NB4 (cell line): ENCODE measurements around the gene PI3.
"Not testable (repeated sequence)": the region's sequence is repeated elsewhere in the genome, so short reads cannot be mapped to it uniquely, and the experiment has no call there.

ENCODE experiments used
- MYC ChIP-seq: IDR thresholded peaks from 2 replicates; pipeline ENCODE4 v1.6.1; 2011; ENCODE audit warnings: low read depth, low read length
- POLR2A ChIP-seq: IDR thresholded peaks from 2 replicates; pipeline ENCODE4 v1.6.1; 2011; ENCODE audit warnings: mild to moderate bottlenecking; ENCODE audit not compliant: insufficient read length; ENCODE audit errors: extremely low read depth
- TF ChIP-seq, protein P1 (sequence below): IDR thresholded peaks from one replicate; pipeline ENCODE4 v1.5.1; 2012; ENCODE audit warnings: low read depth, low read length
- TF ChIP-seq, protein P2 (sequence below): IDR thresholded peaks from 2 replicates; pipeline ENCODE4 v1.6.1; 2011; ENCODE audit warnings: low read depth, low read length

DNA sequence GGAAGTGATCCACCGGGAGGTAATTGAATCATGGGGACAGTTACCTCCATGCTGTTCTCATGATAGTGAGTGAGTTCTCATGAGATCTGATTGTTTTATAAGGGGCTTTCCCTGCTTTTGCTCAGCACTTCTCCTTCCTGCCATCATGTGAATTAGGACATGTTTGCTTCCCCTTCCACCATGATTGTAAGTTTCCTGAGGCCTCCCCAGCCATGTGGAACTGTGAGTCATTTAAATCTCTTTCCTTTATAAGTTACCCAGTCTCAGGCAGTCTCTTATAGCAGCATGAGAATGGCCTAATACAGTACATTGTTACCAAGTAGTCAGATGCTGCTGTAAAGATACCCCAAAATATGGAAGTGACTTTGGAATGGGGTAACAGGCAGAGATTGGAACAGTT, 19.9 kb upstream of the PI3 start:
- TF ChIP-seq, protein P1, sequence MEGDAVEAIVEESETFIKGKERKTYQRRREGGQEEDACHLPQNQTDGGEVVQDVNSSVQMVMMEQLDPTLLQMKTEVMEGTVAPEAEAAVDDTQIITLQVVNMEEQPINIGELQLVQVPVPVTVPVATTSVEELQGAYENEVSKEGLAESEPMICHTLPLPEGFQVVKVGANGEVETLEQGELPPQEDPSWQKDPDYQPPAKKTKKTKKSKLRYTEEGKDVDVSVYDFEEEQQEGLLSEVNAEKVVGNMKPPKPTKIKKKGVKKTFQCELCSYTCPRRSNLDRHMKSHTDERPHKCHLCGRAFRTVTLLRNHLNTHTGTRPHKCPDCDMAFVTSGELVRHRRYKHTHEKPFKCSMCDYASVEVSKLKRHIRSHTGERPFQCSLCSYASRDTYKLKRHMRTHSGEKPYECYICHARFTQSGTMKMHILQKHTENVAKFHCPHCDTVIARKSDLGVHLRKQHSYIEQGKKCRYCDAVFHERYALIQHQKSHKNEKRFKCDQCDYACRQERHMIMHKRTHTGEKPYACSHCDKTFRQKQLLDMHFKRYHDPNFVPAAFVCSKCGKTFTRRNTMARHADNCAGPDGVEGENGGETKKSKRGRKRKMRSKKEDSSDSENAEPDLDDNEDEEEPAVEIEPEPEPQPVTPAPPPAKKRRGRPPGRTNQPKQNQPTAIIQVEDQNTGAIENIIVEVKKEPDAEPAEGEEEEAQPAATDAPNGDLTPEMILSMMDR: not testable (repeated sequence)
- TF ChIP-seq, protein P2, sequence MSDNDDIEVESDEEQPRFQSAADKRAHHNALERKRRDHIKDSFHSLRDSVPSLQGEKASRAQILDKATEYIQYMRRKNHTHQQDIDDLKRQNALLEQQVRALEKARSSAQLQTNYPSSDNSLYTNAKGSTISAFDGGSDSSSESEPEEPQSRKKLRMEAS: not testable (repeated sequence)
- TF ChIP-seq POLR2A, MYC: not testable (repeated sequence)
